CD4-positive, alpha-beta T cell treated with Interleukin-12 subunit alpha and Interleukin-12 subunit beta, for 1 hour (primary cell): ENCODE results near the gene MEGF10.
"Not testable (repeated sequence)": the region's sequence is repeated elsewhere in the genome, so short reads cannot be mapped to it uniquely, and the experiment has no call there.

Source experiments
- DNase-seq: peaks from one replicate; pipeline ENCODE4 v3.0.0-alpha.2; 2020

Gene MEGF10

DNA sequence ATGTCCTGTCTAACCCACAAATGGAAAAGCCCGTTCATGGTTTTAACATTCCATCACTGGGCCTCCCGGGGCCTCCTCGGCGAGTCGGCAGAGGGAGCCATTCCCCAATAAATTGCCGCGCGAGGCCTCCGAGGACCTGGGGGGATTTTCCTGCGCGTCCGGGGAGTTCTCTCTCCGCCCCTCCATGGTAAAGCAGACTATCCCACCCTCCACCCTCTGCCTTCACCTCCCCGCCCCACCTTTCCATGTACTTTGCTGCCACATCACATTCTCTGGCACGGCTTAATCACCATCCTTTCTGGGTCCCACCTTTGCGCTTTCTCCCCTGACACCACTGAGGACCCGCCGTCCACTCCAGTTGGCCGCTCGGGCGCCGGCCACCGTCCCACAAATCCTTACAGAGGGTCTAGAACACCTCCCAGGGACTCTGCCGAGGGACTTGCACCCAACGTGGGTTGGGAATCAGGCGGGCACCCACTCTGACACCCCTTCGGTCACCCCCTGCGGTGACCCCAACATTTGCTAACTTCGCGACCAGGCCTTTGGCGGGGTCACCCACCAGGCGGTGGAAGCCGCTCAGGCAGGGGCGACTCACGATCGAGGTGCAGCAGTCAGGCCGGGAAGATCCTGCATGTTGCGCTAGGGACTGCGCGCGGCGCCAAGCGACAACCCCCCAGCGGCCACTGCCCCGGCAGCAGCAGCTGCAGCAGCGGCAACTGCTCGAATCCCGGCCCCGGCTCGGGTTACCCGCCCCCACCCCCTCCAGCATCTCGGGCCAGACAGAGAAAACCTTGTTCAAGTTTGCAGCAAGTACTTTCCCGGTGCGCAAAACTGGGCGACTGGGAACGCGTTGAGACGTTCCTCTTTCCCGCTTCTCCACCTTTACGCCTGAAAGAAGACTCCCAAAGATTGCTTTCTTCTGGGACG lies at the start of gene MEGF10:
MEGF10 (plus strand) TSS at position 778 of the 927 bp plus-strand sequence. CDS start 40,513 bp downstream, outside the sequence.
- DNase-seq, result no peak

DNA sequence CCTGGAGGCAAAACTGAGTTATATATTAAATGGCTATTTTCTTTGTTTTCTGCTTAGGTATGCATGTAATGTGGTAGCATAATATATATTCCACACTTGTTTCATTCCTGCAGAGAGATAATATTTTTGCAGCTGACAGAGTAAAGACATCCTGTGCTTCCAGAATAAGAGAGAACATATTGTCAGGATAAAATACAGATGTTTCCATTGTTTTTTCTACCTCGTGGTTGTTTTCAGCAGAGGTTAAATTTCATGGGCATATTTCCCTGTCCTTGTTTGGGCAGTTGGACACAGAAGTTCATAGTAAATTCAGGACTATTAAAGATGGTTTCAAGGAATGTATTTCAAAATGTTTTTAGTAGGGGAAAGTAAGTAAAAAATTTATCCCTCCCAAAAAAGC lies 47.6 kb upstream of the MEGF10 start:
- no peak for DNase-seq

DNA sequence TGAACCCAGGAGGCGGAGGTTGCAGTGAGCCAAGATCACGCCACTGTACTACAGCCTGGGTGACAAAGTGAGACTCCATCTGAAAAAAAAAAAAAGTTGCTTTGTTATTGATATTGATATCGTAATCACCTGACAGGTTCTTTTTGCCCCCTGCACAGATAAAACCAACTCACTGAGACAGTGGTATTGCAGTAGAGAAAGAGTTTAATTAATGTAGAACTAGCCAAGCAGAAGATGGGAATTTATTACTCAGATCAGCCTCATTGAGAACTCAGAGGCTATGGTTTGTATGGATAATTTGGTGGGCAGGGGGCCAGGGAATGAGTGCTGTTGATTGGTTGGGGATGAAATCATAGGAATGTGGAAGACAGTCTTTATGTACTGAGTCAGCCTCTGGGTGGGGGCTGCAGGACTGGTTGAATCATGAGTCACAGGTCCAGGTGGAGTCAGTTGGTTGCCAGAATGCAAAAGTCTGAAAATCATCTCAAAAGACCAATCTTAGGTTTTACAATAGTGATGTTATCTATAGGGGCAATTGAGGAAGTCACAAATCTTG lies 35.8 kb upstream of the MEGF10 start:
- DNase-seq, result no peak

DNA sequence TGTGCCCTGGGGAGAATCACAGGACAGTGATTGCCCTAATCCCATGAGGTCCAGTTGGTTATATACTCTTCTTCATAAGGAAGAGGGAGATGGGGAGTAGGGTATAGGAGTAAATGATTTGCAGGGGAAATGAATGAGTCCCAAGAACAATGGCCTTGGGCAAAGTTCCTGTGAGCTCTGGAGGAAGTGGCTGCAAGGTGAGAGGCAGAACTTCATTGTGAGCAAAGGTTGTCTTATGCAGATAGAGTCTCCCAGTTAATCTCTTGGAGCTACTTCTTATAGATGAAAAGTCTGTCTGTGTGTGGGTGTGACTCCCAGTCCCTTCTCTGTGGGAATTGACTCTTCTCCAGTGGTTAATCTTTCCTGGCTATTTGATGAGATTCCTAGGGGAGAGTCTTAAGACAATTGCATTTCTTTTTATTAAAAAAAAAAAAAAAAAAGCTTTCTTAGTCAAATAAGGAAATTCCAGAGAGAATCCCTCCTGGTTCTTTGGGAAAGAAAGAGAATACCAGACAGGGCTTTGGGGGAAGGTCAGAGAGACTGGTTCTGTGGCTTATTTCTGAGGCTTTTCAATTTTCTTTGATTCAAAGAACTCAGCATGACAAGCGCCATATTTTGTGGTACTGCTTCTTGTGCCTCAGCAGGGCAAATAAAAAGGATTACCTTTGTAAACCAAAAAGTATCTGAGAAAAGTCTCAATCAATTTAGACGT lies 33.6 kb upstream of the MEGF10 start:
- no peak for DNase-seq

DNA sequence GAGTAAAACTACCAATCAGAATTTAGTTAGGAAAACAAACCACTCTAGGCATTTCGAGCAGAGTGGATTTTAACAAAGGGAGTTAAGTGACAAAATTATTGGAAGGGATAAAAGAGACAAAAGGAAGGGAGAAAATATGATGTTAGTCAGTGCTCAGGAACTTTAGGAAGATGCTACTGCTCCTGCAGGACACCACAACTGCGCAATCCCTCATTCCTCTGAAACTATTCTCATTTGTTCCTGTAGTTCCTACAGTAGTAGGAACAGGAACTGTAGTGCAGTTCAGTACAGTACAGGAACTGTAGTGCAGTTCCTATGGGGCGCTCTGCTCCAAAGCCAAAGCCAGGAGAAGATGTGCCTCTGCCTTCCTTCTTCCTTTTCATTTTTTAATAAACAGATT lies 29.9 kb upstream of the MEGF10 start:
- DNase-seq, result no peak

DNA sequence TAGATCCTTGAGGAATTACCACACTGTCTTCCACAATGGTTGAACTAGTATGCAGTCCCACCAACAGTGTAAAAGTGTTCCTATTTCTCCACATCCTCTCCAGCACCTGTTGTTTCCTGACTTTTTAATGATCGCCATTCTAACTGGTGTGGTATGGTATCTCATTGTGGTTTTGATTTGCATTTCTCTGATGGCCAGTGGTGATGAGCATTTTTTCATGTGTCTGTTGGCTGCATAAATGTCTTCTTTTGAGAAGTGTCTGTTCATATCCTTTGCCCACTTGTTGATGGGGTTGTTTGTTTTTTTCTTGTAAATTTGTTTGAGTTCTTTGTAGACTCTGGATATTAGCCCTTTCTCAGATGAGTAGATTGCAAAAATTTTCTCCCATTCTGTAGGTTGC lies 25.1 kb upstream of the MEGF10 start:
- DNase-seq, result not testable (repeated sequence)

DNA sequence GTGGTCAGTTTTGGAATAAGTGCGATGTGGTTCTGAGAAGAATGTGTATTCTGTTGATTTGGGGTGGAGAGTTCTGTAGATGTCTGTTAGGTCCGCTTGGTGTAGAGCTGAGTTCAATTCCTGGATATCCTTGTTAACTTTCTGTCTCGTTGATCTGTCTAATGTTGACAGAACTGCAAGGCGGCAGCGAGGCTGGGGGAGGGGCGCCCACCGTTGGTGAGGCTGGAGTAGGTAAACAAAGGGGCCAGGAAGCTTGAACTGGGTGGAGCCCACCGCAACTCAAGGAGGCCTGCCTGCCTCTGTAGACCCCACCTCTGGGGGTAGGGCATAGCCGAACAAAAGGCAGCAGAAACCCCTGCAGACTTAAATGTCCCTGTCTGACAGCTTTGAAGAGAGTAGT lies 22.3 kb upstream of the MEGF10 start:
- DNase-seq, result not testable (repeated sequence)

DNA sequence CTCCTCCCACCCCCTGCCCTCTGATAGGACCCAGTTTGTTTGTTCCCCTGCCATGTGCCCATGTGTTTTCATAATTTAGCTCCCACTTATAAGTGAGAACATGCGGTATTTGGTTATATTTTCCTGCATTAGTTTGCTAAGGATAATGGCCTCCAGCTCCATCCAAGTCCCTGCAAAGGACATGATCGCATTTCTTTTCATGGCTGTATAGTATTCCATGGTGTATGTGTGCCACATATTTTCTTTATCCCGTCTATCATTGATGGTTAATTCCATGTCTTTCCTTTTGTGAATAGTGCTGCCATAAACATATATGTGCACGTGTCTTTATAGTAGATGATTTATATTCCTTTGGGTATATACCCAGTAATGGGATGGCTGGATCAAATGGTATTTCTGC lies 19.9 kb upstream of the MEGF10 start:
- not testable (repeated sequence) for DNase-seq

DNA sequence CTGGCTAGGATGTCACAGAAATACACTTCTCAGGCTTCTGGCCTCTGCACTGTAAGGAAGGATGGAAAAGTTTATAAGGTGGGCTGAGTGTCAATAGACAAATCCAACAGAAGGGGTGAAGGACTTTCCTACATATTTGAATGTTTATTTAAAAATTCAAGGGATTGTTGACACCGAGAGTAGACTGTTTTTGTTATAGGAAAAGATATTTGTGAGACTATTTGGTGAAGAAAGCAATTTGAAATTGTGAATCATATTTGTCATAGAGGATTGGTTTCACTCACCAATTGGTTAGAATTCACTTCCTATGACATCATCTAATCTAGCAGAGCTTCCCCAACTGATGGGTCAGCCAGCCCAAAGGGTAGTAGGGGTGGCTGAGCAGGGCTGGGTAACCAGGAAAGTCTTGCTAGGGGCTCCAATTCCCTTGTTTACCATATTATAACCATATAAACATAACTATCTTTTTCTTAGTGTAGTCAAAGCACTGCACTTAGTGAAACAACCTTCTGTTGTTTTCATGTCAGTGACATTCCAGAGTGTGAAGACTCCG lies 14.9 kb upstream of the MEGF10 start:
- no peak for DNase-seq

DNA sequence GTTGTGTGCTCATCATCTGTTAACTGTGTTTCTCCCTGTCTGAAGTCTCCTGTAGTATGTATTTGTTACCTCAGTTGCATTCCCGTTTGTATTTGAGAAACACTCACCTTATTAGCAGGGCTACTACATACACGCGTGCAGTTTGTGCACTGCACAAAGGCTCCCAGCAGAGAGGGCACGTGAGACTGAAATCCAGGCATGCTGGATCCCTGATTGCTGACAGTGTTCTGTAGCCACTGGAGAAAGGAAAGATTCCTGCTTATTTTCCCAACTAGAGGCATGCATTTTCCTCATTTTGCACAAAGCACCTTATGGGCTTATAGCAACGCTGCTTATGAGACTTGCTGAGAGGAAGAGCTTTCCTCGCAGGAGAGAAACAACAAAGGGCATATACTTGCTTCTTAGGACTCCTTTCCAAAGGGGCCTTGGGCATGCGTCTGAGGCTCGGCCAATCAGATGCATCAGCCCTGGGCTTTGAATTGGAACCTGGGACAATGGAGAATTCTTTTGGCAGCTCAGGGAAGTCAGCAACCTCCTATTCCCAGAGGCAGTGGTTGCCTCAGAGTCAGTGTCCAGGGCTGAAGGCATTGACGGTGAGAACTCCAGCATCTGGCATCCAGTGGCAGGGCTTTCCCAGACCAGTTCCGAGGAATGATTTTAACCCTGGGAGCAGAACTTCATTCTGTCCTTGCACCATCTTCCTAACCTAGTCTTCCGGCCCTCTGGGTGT lies 9.9 kb upstream of the MEGF10 start:
- DNase-seq, result no peak

DNA sequence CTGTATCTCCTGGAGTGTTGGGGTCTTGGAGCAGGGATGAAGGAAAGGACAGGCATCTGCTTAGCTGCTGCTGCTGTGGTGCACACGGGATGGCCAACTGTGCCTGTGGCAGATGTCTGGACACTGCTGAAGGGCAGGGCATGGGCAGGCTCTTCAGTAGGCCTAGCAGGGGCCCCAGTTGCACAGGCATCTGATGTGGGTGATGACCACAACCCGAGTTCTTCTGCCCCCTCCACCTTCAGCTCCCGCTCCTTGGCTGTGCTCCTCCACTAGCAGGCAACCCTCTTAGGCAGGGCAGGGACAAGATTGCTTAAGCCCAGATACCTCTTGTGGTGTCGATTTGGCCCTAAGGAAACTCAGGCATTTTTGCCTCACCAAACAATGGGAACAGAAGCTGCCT lies 9.0 kb upstream of the MEGF10 start:
- DNase-seq, result no peak

DNA sequence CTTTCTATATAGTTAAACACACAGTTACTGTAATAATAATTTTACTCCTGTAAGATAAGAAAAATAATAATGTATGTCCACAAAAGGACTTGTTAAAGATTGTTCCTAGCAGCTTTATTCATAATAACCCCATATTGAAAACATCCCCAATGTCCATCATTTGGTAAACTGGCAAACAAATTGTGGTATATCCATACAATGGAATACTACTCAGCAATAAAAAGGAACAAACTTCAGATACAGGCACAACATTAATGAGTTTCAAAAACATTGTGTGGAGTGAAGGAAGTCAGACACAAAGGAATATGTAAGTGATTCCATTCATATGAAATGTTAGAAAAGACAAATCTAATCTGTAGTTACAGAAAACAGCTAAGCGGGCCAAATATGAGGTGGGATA lies 1.9 kb upstream of the MEGF10 start:
- DNase-seq, result no peak

DNA sequence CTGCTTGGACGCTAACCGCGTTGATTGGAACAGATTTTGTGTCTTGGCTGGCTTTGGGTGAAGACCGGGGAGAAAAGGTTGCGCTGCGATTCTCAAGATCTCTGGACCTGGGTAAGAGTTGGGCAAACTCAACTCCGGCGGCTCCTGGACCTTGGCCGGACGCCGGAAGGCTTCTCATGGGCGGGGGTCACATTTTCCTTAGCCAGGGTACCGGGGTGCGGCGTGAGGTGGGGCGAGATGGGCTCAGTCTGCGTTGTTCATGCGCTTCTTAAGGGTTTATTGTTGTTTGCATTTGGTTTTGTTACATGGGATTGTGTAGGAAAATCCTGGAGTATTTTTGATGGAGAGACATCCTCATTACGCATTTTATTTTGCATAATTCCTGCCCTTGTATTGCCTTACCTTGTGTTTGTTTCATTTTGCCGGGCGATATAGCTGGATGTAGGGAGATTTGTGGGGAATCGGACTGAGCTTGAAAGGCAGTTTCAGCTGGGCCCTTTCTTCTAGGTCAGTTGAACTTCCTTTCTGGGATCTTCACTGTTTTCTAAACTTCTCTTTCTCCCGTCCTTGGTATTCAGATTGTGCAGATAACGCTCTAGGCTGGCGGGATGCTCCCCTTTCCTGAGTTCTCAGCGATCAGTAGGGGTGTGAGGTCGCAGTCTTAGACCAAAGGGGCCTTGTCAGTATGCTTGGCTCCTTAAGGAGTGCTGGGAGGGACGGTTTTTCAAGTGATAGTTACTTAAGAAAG lies 524 bp downstream of the MEGF10 start:
- no peak for DNase-seq

DNA sequence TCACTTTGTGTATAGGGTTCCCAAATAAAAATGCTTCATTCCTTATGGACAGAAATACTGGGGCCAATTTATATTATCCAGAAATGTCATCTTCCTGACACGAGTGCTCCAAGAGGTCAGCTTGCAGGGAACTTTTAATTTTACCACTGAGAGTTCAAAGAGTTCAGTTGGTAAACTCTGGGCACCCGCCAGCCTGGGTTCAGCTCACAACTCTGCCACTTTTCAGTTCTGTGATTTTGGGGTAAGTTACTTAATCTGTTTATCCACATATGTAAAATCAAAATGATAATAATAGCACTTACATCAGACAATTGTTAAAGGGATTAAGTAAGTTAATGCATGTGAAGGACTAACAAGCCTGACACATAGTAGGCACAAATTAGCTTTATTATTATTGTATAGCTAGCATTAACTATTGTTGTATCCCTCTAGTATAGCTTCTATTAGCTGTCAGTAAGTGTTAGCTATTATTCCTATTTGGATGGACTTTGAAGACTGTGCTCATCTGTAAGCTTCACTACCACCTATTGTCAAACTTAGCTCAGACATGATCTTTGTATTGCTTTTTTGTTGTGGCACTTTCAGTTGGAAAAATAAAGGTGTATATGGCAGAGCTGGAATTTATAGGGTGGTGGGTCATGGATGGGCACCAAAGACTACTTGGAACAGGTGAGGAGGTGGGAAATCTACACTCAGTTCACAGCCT lies 1.6 kb downstream of the MEGF10 start:
- DNase-seq, result no peak

DNA sequence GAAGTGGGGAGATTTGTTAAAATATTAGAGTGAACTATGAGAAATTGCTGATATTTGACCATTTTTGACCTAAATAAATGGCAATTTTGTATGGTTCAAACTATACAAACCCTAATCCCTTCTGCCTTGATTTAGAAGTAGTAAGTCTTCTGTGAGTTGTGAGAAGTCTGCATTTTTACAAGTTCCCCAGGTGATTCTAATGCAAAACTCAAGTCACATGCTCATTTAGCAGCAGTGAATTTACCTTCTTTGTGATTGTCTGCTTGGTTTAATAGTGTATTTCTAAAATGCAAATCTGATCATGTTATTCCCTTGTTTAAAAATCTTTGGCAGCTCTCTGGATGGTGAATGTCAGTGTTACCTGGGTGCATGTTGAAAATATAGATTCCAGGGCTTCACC lies 2.8 kb downstream of the MEGF10 start:
- no peak for DNase-seq

DNA sequence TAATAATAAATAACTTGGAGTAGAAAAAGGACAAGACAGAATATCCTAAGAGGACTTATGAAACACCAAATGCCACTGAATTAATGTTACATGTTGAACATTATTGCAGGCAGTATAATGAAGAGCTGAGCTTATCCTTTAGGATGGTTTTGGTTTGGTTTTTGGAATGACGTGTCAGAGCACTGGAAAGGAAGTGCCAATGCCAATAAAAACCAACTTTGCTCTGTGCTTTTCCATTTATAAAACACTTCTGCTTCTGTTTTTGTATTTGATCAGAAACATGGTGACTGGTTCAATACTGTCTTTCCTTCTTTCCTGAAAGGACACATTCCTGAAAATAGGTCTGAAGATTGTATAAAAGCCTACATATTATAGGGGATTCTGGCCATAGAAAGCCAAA lies 4.2 kb downstream of the MEGF10 start:
- DNase-seq, result no peak

DNA sequence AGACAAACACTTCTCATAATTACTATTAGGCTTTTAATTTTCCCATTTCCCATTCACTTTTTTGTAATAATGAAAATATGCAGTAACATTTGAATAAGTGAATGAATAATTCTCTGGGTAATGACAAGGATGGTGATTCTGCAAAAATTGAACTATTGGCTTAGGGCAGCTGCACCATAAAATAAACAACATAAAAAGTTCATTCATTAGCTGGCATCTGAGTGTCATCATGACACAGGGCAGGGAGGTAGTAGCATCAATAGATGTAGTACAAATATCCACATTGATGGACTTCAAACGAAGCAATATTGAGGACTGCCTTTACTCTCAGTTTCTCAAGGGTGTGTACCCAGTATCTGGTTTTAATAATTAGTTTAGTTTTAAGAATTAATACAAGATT lies 4.9 kb downstream of the MEGF10 start:
- DNase-seq, result no peak

DNA sequence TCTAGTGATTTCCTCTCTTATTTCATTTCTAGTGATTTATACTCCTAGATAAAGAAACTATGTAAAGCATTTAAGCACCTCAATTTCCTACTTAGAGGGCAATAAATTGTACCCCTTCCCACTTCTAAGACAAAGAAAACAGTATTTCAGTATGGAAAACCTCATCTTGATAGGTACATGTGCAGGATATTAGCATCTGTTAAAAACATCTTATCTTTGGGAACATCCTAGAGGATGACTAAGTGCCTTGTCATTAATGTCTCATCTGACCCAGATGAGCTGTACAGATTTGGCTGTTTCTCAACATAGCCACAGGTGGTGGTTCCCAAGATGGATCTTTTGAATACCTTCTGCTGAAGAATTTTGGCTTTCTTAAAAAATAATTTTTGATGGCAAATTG lies 5.7 kb downstream of the MEGF10 start:
- no peak for DNase-seq

DNA sequence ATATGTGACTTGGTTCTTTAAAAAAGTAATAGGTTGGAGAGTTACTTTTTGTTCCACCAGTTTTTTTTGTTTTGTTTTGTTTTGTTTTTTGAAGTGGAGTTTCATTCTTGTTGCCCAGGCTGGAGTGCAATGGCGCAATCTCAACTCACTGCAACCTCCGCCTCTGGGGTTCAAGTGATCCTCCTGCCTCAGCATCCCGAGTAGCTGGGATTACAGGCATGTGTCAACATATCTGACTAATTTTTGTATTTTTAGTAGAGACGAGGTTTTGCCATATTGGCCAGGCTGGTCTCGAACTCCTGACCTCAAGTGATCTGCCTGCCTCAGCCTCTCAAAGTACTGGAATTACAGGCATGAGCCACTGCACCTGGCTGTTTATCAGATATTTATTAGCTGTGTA lies 6.3 kb downstream of the MEGF10 start:
- DNase-seq, result not testable (repeated sequence)

DNA sequence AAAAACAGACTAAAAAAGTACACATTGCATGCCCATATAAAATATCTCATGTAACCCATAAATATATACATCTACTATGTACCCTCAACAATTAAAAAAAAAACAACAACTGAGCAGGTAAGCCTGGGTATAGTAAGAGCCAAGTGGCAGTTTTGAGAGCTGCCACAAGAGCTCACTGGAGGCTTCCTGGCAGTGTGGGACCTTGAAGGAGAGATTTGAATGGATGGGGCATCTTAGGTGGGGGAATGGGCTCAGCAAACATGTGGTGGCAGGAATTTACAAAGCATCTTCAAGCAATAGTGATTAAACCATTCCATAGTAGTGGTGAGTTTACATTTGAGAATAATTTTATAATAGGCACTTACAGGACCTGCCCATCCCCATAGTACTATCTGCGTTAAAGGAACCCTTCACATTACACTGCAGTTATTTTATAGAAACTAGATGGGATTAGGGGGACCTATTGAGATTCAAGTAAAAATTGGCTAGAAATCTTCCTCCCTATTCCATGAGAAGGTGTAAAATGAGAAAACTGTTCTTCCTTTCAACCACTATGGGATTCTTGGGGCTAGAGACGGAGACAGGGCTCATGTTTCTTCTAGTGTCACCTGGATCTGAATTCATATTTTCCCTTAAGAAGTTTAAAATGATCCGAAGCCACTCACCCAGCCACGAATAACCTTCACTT lies 6.9 kb downstream of the MEGF10 start:
- DNase-seq, result no peak

DNA sequence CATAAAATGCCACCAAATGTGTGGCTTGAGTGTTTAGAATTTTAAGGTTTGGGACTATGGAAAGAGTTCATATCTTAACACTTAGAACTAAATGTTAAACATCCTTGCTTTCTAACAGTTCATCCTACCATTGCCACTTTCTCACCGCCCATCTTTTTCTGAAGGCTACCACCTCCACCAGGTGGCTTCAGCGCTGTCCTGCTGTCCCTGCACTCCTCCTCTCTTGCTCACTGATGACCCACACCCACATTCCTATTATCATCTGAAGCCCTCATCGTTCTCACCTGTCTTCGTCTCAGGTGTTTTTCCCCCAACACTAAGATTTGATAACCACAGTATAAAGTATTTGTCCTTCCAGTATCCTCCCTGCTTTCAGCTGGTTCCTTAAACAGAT lies 7.4 kb downstream of the MEGF10 start:
- DNase-seq, result no peak
